ENCODE results near the gene DOK3. TPM values are rescaled to one million over a fixed set of nuclear protein-coding genes. Genes with fewer than 3 reads are reported as not detected.
A peak's percentile ranks its signal among the peaks of the same experiment; 100 is the strongest.
"Not testable (repeated sequence)": the region's sequence is repeated elsewhere in the genome, so short reads cannot be mapped to it uniquely, and the experiment has no call there.

DOK3 gene
- total and polyA plus RNA-seq, 10 donors: 69.9 to 231 (median 142) TPM

DNA sequence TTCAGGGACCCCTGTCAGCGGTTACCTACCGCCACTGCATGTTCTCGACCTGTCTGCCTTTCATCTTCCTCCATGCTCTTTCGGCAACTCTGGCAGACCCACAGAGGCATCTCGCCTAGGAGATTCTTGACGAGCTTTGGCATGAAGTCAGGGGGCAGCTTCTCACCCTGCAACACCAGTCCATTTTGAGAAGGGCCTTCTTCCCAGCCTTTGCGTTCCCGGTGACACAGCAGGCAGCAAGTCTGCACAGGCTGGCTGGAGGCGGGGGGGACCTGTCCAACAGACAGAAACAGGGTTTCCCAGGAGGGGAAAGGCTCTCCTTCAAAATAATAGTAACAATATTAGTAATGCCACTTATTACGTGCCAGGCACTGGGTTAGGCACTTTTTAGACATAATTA lies 29.2 kb upstream of the DOK3 start:
- peak overlapping the region in 2 of 8 donors; percentile 54 to 58 for H3K27ac ChIP-seq
- H3K27me3 ChIP-seq (replicated peaks in 1 of 7): no peaks in the 10 kb centered on the region
- H3K9me3 ChIP-seq: no peaks in the 10 kb centered on the region
- intact Hi-C loops (cut with DNase I; ENCODE audit: low total_unique reads): no loop called here
- 94 to 98% (median 96%) methylated on average over 10 of the region's 10 CpGs for WGBS, 5 donors
- H3K4me1 ChIP-seq: peaks cover 0 to 74% (median 25%) of the 10 kb centered on the region in 6 donors
- DNase-seq: no peak
- peaks cover 0 to 81% (median 42%) of the 10 kb centered on the region in 6 donors for H3K36me3 ChIP-seq
- TF ChIP-seq, protein P1, sequence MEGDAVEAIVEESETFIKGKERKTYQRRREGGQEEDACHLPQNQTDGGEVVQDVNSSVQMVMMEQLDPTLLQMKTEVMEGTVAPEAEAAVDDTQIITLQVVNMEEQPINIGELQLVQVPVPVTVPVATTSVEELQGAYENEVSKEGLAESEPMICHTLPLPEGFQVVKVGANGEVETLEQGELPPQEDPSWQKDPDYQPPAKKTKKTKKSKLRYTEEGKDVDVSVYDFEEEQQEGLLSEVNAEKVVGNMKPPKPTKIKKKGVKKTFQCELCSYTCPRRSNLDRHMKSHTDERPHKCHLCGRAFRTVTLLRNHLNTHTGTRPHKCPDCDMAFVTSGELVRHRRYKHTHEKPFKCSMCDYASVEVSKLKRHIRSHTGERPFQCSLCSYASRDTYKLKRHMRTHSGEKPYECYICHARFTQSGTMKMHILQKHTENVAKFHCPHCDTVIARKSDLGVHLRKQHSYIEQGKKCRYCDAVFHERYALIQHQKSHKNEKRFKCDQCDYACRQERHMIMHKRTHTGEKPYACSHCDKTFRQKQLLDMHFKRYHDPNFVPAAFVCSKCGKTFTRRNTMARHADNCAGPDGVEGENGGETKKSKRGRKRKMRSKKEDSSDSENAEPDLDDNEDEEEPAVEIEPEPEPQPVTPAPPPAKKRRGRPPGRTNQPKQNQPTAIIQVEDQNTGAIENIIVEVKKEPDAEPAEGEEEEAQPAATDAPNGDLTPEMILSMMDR (IDR thresholded peaks at IDR 0.05 in 8 of 11, conservative IDR thresholded peaks at IDR 0.05 in 3 of 11): no peak
- TF ChIP-seq POLR2AphosphoS5 (IDR thresholded peaks at IDR 0.05): no peak
- no peak for TF ChIP-seq POLR2A (IDR thresholded peaks at IDR 0.05)
- no peak overlapping the region for H3K4me3 ChIP-seq

GRCh38 chr5:177537389-177538361 lies 28.0 kb upstream of the DOK3 start:
- DNase-seq: peak; percentile 8
- Histone ChIP-seq H3K4me1 (peaks cover 0 to 62% (median 24%) of the 10 kb centered on the region in 6 donors), H3K27ac (peak overlapping the region in 7 of 8 donors; percentile 2 to 58 (median 41)), H3K9me3 (no peaks in the 10 kb centered on the region), H3K27me3 (replicated peaks in 1 of 7) (no peaks in the 10 kb centered on the region), H3K4me3 (no peak overlapping the region), H3K36me3 (peaks cover 0 to 83% (median 47%) of the 10 kb centered on the region in 6 donors)
- TF ChIP-seq, protein P1 (IDR thresholded peaks at IDR 0.05 in 8 of 11, conservative IDR thresholded peaks at IDR 0.05 in 3 of 11): no peak
- TF ChIP-seq POLR2A (IDR thresholded peaks at IDR 0.05) (no peak), POLR2AphosphoS5 (IDR thresholded peaks at IDR 0.05) (peak in 1 of 3 donors; percentile 6)
- WGBS, 5 donors: 57 to 72% (median 67%) methylated on average over 15 of the region's 15 CpGs
- intact Hi-C loops (cut with DNase I; ENCODE audit: low total_unique reads): no loop called here

GRCh38 chr5:177536386-177536785 lies 26.8 kb upstream of the DOK3 start:
- Histone ChIP-seq H3K27me3 (replicated peaks in 1 of 7) (no peaks in the 10 kb centered on the region), H3K36me3 (peaks cover 0 to 85% (median 59%) of the 10 kb centered on the region in 6 donors), H3K27ac (peak overlapping the region in 2 of 8 donors; percentile 16 to 54), H3K9me3 (no peaks in the 10 kb centered on the region), H3K4me1 (peaks cover 0 to 51% (median 24%) of the 10 kb centered on the region in 6 donors), H3K4me3 (no peak overlapping the region)
- intact Hi-C loops (cut with DNase I; ENCODE audit: low total_unique reads): no loop called here
- DNase-seq: peak; percentile 41
- 91 to 98% (median 96%) methylated on average over 10 of the region's 10 CpGs for WGBS, 5 donors
- peak in 2 of 3 donors; percentile 4 to 32 for TF ChIP-seq POLR2AphosphoS5 (IDR thresholded peaks at IDR 0.05)
- TF ChIP-seq, protein P1 (IDR thresholded peaks at IDR 0.05 in 8 of 11, conservative IDR thresholded peaks at IDR 0.05 in 3 of 11): no peak
- TF ChIP-seq POLR2A (IDR thresholded peaks at IDR 0.05): no peak

- H3K27ac ChIP-seq: no peak overlapping the region
- H3K4me3 ChIP-seq: no peak overlapping the region
- peaks cover 0 to 98% (median 72%) of the 10 kb centered on the region in 6 donors for H3K36me3 ChIP-seq
- TF ChIP-seq POLR2A (IDR thresholded peaks at IDR 0.05): no peak
- TF ChIP-seq, protein P1 (IDR thresholded peaks at IDR 0.05 in 8 of 11, conservative IDR thresholded peaks at IDR 0.05 in 3 of 11): no peak
- no peak for TF ChIP-seq POLR2AphosphoS5 (IDR thresholded peaks at IDR 0.05)
- H3K27me3 ChIP-seq (replicated peaks in 1 of 7): no peaks in the 10 kb centered on the region
- H3K9me3 ChIP-seq: no peaks in the 10 kb centered on the region
- 94 to 98% (median 96%) methylated on average over 7 of the region's 7 CpGs for WGBS, 5 donors
- peak; percentile 14 for DNase-seq
- H3K4me1 ChIP-seq: peaks cover 0 to 39% (median 21%) of the 10 kb centered on the region in 6 donors
- intact Hi-C loops (cut with DNase I; ENCODE audit: low total_unique reads): no loop called here
Measured at GRCh38 chr5:177535125-177535524, 25.5 kb upstream of the DOK3 start.

DNA sequence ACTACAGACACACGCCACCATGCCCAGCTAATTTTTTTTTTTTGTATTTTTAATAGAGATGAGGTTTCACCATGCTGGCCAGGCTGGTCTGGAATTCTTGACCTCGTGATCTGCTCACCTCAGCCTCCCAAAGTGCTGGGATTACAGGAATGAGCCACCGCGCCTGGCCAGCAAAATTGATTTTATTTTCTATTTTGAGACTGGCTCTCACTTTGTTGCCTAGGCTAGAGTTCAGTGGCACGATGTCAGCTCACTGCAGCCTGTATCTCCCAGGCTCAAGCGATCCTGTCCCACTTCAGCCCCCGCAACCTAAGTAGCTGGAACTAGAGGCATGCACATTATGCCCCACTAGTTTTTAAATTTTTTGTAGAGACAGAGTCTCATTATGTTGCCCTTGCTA lies 24.8 kb upstream of the DOK3 start:
- H3K27ac ChIP-seq: not testable (repeated sequence)

More for the DNA sequence above, 24.8 kb upstream of the DOK3 start:
- H3K27me3 ChIP-seq (replicated peaks in 1 of 7); intact Hi-C loops (cut with DNase I; ENCODE audit: low total_unique reads); H3K9me3 ChIP-seq; H3K4me3 ChIP-seq; DNase-seq: not testable (repeated sequence)
- Histone ChIP-seq H3K4me1 (peaks cover 0 to 32% (median 18%) of the 10 kb centered on the region in 6 donors), H3K36me3 (peaks cover 0 to 100% (median 79%) of the 10 kb centered on the region in 6 donors)
- WGBS, 5 donors: 94 to 99% (median 96%) methylated on average over 7 of the region's 7 CpGs
